ENCODE data around the gene PRR20G. TPM values are rescaled to one million over a fixed set of nuclear protein-coding genes. Genes with fewer than 3 reads are reported as not detected.

Gene PRR20G
- total and polyA plus RNA-seq, 9 of the 15 experiments (the other 6 are each of a cell fraction or from before 2014, with no cell fraction given) = not detected

- no peak overlapping the region for H2AFZ ChIP-seq (ENCODE audit: low read depth, low read length)
- no peaks in the 10 kb centered on the region; the same call in 1 of the 2 replicates for H4K20me1 ChIP-seq (replicated peaks; ENCODE audit: control insufficient read depth, insufficient read depth, low read length)
- 0% methylated on average over 5 of the region's 10 CpGs for WGBS (ENCODE audit: insufficient coverage, low coverage, missing lambda C conversion rate)
- H3K4me2 ChIP-seq (ENCODE audit: insufficient read depth, low read length) = no peak overlapping the region
- ChIA-PET POLR2A (no interaction called here), CTCF (ENCODE audit: low intra/inter-chr PET ratio) (no interaction called here)
- no peak overlapping the region for H3K4me3 ChIP-seq
- BruUV-seq (replicated peaks) = no TSS peak
- in situ Hi-C loops (cut with MboI) (no loop called here), intact Hi-C loops (cut with micrococcal nuclease) (no loop called here)
- no peaks in the 10 kb centered on the region for H3K36me3 ChIP-seq (ENCODE audit: control insufficient read depth, insufficient read depth, low read length)
- FAIRE-seq = no peak
- H3K9ac ChIP-seq (ENCODE audit: insufficient read depth in 1 of 2, low read depth in 2 of 2, low read length in 2 of 2) = no peak overlapping the region
- DNase-seq (ENCODE audit: extremely low read depth in 1 of 4, low spot score in 3 of 4) = no peak
- H3K27me3 ChIP-seq (ENCODE audit: control insufficient read depth in 2 of 2, insufficient read depth in 2 of 2, low read length in 2 of 2) = 0 out of 5 replicates have a peak, but pooled peaks cover 0 to 5% of the 10 kb centered on the region in 2 experiments
- H3K9me1 ChIP-seq (ENCODE audit: control insufficient read depth, insufficient read depth, low read length) = no peaks in the 10 kb centered on the region
- no peak overlapping the region for H3K27ac ChIP-seq (ENCODE audit: extremely low read depth, low read depth, low read length)
- H3K79me2 ChIP-seq (ENCODE audit: control insufficient read depth, insufficient read depth, low read length) = no peaks in the 10 kb centered on the region
- TF ChIP-seq ZNF384 (IDR thresholded peaks at IDR 0.05; ENCODE audit: low read depth, low read length) (no peak), EWSR1 (IDR thresholded peaks at IDR 0.05; ENCODE audit: borderline replicate concordance, low read depth, partially characterized antibody) (no peak), HBP1 (CRISPR knock-in tag; IDR thresholded peaks at IDR 0.05) (no peak), SRSF3 (IDR thresholded peaks at IDR 0.05; ENCODE audit: insufficient read depth, low read length) (no peak), POLR2G (IDR thresholded peaks at IDR 0.05; ENCODE audit: low read depth, low read length) (no peak), SIRT6 (IDR thresholded peaks at IDR 0.05; ENCODE audit: low read depth, low read length) (no peak), ZNF644 (tag; IDR thresholded peaks at IDR 0.05; ENCODE audit: low read depth) (no peak), ARID1B (IDR thresholded peaks at IDR 0.05) (no peak), RFX1 (IDR thresholded peaks at IDR 0.05) (no peak), HINFP (tag; conservative IDR thresholded peaks at IDR 0.05; ENCODE audit: low read depth) (no peak)
- no peaks in the 10 kb centered on the region for H3K4me1 ChIP-seq (replicated peaks in 1 of 2; ENCODE audit: control insufficient read depth in 2 of 2, insufficient read depth in 2 of 2, low read length in 2 of 2)
- no peak for ATAC-seq
- no peaks in the 10 kb centered on the region for H3K9me3 ChIP-seq (replicated peaks; ENCODE audit: control insufficient read depth, insufficient read depth, low read depth, low read length)
Measured at GRCh38 chr3:127256733-127257271, 31.0 kb downstream of the PRR20G start.
